GM19025 (cell line): ENCODE data around the gene CASZ1.

Source experiments
- ATAC-seq: cut with Tn5 transposase; IDR thresholded peaks from one replicate; pipeline ENCODE4 v1.9.1; 2021; ENCODE audit warnings: mild to moderate bottlenecking, low read depth, moderate library complexity; ENCODE audit not compliant: unreplicated experiment

The CASZ1 gene

DNA sequence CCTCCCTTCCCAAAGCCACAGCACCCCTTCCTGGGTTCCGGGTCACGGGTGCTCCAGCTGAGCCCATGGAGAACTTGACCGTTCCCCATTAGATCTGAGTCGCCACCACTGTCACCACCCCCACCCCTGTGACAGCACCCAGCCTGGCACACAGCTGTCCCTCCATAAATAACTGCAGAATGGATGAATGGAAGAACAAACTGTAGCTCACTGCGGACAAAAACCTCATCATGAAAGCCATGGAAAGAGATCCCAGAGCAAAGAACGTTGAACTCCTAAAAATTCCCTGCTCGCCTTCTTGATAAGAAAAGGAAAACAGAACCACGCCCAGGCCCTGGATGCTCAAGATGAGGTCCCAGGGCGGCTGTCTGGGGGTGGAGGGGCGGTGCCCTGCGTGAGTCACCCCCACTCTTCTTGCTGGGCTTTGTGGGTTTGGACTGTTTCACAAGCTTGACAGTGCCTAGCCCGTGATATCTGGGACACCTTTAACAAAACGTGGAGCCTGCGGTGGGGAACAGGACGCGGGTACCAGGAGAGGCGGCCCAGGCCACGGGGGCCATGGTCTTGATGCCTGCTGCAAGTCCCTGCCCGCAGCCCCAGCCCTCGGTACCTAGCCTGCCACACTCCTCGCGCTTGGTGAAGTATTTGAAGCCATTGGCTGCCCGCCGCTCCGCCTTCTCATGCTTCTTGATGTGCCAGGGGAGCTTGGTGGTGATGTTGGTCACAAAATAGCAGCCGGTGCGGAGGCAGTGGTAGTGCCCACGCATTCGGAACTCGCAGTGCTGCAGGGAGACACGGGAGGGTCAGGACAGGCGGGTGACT, 151.9 kb downstream of the CASZ1 start:
- no peak for ATAC-seq

- no peak for ATAC-seq
Observed at GRCh38 chr1:10643607-10644306, 152.7 kb downstream of the CASZ1 start.

DNA sequence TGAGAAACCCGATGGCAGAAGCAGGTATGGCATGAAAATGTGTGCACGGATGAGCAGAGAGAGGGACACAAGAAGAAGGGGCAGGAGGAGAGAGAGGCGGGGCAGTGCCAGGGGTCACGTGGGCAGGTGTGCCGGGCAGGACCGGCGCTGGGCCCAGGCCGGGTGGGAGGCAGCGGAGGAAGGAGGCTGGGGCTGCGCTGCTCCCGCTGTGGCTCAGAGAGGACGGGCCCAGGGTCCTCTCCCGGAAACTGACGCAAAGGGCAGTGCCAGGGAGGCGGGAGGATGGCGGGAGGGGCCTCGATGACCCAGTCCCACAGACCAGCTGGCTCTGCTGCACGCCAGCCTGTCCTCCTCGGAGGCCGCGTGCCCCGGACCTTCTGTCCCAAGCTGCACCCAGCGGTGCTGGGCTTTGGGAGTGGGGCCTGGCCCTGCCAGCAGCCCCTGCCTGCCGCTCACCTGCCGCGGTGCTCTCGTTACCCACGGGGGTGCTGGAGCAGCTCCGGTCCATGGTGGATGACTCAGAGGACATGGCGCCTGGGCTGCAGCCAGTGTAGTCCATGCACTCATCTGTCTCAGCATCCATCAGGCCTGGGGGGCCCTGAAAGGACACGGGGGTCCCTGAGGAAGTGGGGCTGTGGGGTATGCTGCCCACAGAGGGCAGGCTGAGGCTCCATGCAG, 153.9 kb downstream of the CASZ1 start:
- ATAC-seq = no peak

- ATAC-seq = no peak
Observed at GRCh38 chr1:10641976-10642375, 154.5 kb downstream of the CASZ1 start.

DNA sequence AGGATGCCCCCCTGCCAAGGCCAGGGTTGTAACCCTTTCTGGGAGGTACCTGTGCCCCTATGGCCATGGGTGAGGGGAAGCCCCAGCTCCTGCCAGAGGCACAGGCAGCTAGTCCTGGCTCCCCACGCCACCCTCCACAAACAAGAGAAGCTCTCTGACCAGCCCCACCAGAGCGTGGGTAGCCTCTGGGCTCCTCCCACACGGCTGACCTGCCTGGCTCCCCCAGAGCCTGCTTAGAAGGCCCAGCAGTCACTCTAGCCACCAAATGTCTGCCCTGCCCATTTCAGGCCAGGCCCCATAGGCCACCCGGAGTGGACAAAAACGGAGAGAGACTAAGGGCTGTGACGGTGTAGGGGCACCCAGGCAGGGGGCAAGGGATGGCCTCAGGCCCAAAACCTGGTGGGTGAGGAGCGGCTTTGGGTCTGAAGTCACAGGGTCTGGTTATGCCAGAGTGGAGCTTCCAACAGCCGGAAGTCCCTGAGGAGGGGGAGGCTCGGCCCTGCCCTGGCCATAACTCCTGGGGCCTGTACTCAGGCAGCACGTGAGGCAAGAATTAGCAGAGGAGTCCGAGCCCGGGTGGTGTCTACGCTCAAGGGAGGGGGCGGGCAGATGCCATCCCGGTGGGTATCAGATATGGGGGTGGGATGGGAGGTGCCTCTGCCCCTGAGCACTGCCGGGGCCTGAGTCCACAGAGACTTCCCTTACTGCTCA, 155.4 kb downstream of the CASZ1 start:
- ATAC-seq = no peak

- ATAC-seq = no peak
Observed at GRCh38 chr1:10639775-10640578, 156.5 kb downstream of the CASZ1 start.

GRCh38 chr1:10639011-10639774, 157.3 kb downstream of the CASZ1 start:
- no peak for ATAC-seq

GRCh38 chr1:10638559-10639005, 157.9 kb downstream of the CASZ1 start:
- no peak for ATAC-seq

DNA sequence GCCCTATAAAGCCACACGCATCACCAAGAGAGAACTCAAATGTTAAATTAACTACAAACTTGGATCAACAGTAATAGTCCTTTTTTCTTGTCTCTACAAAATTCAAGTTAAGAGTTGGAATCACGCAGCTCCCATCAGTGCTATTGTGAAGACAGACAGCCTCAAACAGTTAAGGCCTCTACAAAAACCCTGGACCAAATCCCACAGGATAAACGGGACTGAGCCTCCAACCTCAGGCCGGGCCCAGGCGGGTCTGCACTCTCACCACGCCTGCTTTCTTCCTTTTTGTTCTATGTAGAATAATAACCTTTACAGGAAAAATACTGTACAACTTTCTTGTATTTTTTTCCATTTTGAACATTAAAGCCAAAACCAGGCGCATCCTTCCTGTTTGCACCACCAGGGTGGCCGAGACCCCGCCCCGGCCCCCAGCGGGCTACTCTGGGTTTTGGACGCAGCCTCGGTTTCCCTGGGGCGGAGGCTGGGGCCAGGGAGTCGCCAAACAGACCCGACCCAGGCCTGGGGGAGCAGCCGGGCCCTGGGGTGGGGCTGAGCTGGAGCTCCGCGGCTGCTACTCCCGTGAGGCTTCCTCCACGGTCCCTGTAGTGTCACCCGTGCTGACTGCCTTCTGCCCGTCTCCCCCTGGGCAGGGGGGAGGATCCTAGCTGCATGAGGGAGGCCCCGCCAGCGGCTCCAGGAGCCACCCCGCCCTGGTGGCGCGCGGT, 158.4 kb downstream of the CASZ1 start:
- no peak for ATAC-seq

- no peak for ATAC-seq
Observed at GRCh38 chr1:10637400-10637799, 159.0 kb downstream of the CASZ1 start.

DNA sequence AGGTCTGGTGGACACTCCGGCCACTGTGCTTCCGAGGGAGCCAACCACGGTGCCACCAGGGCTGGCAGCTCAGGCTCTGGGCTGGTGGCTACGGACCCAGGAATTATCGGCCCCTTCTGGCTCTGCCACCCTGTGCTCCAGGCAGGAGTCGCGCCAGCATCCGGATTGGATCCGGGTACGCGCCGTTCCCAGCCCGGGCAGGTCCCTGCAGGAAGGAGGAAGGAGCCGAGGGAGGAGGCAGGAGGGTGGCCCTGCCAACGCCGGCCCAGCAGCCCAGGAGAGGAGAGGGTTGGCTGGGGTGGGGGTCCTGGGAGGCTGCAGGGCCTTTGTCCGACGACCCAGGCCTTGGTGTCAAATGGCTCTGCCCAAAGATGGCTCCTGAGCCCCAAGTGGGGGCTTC, 160.5 kb downstream of the CASZ1 start:
- ATAC-seq = no peak

DNA sequence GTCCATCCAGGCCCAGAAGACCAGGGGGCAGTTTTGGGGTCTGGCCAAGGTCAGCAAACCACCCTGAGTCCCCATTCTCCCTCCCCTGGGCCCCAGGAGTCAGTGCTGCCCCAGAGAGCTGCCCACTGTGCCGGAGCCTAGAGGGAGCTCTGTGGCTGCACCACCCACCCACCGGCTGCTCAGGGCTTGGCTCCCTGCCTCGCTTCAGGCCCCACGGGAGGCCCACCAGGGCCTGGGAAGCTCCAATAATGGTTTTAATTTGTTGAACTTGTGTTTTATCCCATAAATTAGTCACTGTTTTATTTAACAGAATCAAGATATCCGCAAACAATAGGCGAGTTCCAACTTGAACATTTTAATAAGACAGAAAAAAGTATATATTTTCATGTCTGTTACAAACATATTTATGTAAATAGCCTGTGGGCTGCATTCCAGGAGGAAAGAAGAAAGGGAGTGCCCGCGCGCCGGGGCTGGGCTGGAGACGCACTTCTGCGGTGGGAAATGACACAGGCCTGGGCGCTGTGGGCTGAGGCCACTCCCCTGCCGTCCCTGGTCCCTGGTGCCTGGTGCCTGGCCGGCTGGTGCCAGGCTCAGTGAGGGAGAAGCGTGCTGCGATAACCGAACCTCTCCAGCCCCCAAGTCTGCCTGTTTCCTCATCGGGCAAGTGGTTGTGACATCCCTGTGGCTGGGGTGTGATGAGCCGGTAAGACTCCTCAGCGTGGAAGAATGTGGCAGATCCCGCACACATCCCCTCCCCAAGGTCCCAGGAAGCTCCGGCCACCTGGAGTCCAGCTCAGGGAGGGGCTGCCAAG, 161.2 kb downstream of the CASZ1 start:
- no peak for ATAC-seq

DNA sequence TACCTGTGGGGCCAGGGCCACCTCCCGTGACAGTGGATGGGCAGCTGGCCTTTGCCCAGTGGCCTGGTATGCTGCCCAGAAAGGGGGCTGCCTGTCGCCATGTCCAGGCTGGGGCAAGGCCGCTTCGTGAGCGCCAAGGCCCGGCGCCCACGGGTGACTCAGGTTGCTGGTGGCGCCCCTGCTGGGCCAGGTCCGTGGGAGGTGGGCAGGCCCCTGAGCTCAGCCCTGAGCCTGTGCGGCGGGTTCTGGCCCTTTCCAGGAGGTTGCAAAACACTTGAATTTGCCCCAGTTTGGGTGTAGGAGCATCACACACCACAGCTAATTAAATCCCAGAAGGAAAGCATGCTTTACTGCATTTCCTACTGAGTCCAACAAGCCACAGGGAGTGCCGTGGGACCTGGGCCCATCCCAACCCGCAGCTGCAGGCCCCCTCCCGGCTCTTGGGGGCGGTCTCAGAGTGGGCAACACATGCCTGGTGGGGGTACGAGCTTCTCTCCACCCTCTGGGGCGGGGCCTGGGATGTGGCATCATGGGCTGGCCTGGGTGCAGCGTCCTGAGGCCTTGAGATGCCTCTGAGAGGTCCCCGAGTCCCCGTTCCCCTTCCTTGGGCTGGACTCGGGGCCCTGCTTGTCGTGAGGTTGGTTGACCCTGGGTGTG, 161.9 kb downstream of the CASZ1 start:
- no peak for ATAC-seq

DNA sequence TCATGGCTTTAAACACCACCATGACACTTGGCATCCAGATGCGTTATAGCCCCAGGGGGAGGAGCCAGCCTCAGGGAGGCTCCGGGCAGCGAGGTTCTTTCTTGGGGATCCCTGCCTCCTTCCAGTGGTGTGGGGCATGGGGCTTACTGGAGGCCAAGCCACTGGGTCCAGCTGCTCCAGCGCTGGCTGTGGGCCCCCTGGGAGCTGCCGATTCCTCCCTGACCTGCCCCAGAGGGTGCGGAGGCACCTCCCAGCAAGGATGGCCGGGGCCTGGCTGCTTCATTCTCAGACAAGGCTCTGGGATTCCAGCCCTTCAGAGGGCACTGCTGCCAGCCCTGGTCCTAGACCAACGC, 162.4 kb downstream of the CASZ1 start:
- no peak for ATAC-seq

- ATAC-seq = no peak
Observed at GRCh38 chr1:10633416-10633815, 163.0 kb downstream of the CASZ1 start.

GRCh38 chr1:10632691-10633090, 163.8 kb downstream of the CASZ1 start:
- ATAC-seq = no peak

GRCh38 chr1:10631811-10632593, 164.4 kb downstream of the CASZ1 start:
- ATAC-seq = no peak
